Ishikawa (cell line): ENCODE results near the gene CHCHD6.

Source experiments
- CEBPB ChIP-seq: IDR thresholded peaks from 2 replicates; pipeline ENCODE4 v1.6.1; 2012
- EGR1 ChIP-seq: IDR thresholded peaks from 2 replicates; pipeline ENCODE4 v1.6.1; 2012
- ZBTB7A ChIP-seq: IDR thresholded peaks from 2 replicates; pipeline ENCODE4 v1.6.1; 2012; ENCODE audit warnings: low read depth

GRCh38 chr3:126952261-126952982 is 248.4 kb downstream of the CHCHD6 start:
- no peak for TF ChIP-seq EGR1
- no peak for TF ChIP-seq CEBPB
- TF ChIP-seq ZBTB7A: no peak
